Pancreas (tissue), 10 donors: ENCODE data around the gene ZDHHC14. TPM values are rescaled to one million over a fixed set of nuclear protein-coding genes. Genes with fewer than 3 reads are reported as not detected.

ENCODE experiments used
- ATAC-seq, 4 donors: fragments of 200-7000 bp; cut with Tn5 transposase; one replicate each; pipeline versions ENCODE4 v1.8.0 to v1.9.1; 2020; ENCODE audit warnings: mild to moderate bottlenecking in 4 of 4, moderate library complexity in 4 of 4
- DNase-seq, 6 donors: peaks; one replicate each; pipeline ENCODE4 v3.0.0-alpha.2; 2020
- FAIRE-seq: peaks from 2 replicates; lab custom pipeline; 2012; peaks lifted over from hg19 to GRCh38; lab: Jason Lieb, UNC
- H3K27ac ChIP-seq, 4 donors: fragments of 200-600 bp; sonication (generic); 1 replicate in 3 of 4; 2 replicates in 1 of 4; pipeline versions ENCODE4 v1.5.0 to v1.8.0; 2020
- H3K27me3 ChIP-seq, 4 donors: fragments of 200-600 bp; one replicate each; pipeline ENCODE4 v1.8.0; 2021
- H3K36me3 ChIP-seq, 3 donors: fragments of 200-600 bp; sonication (generic) in 1 of 3; one replicate each; pipeline versions ENCODE4 v1.5.0 to v1.8.0; 2020 to 2021
- H3K4me1 ChIP-seq, 3 donors: fragments of 200-600 bp; one replicate each; pipeline ENCODE4 v1.8.0; 2021
- H3K4me3 ChIP-seq, 4 donors: fragments of 200-600 bp; sonication (generic) in 2 of 4; one replicate each; pipeline versions ENCODE4 v1.5.0 to v1.8.0; 2020 to 2021
- H3K9me3 ChIP-seq, 4 donors: fragments of 200-600 bp; one replicate each; pipeline ENCODE4 v1.8.0; 2021
- CTCF ChIP-seq, 4 donors: fragments of 200-600 bp; sonication (generic) in 3 of 4; IDR thresholded peaks; one replicate each; pipeline versions ENCODE4 v1.5.0 to v1.8.0; 2021; ENCODE audit warnings: antibody characterized with exemption in 4 of 4
- WGBS, 2 donors: extraction: QIAGEN DNeasy Blood & Tissue Kit; methylation state at CpG; one replicate each; pipeline ENCODE4 v1.1.7; 2013; 5-methylcytosine and 5-hydroxymethylcytosine counted together
- intact Hi-C, 3 donors: fragments of 100-400 bp; cut with DNase I; formaldehyde crosslinking; loops; one replicate each; pipeline versions ENCODE4 v1.11.1 to v1.14.2; 2022
- polyA plus RNA-seq, 2 donors: library from polyadenylated mRNA; stranded (reverse); fragments of 200-250 nt; gene quantifications; one replicate each; pipeline ENCODE4 v1.2.3, GENCODE V29; 2013
- total RNA-seq, 6 donors: library from RNA; stranded (reverse); fragmentation: NEBNext Ultra II Directional in 4 of 6; extraction: Animal tissue kit (Norgen Biotek cat#: 25700) in 4 of 6; gene quantifications; one replicate each; pipeline versions ENCODE4 v1.2.1 to v1.2.4, GENCODE V29; 2021 to 2023
- donor health status: healthy with polysubstance abuse.
- donor health status: DM: no; HTN: no; CAD: no; lungs with moderate emphysema.
- donor health status: DM: no; HTN: no; CAD: no.
- donor health status: control.
- donor health status: control.
- donor health status: Bipolar disorder and iron deficiency.
- donor health status: DM: yes; HTN: yes; CAD: no.
- donor health status: DM: no; HTN: no; CAD: no.
- donor health status: DM: no; HTN: no; CAD: no.
- donor health status: DM: yes; HTN: yes; CAD: no.

Gene ZDHHC14
- total and polyA plus RNA-seq, 8 donors: 3.1 to 9.9 (median 4.5) TPM

GRCh38 chr6:157551041-157551832 is 170.2 kb downstream of the ZDHHC14 start:
- DNase-seq (no peak), FAIRE-seq (no peak), ATAC-seq (no peak)
- Histone ChIP-seq H3K4me3 (no peak overlapping the region), H3K27me3 (no peaks in the 10 kb centered on the region), H3K4me1 (peaks cover 0 to under 1% (median 0%) of the 10 kb centered on the region in 3 donors), H3K9me3 (no peaks in the 10 kb centered on the region), H3K27ac (no peak overlapping the region), H3K36me3 (no peaks in the 10 kb centered on the region)
- WGBS, 2 donors: 88 to 92% methylated on average over 6 of the region's 6 CpGs
- no peak for TF ChIP-seq CTCF (IDR thresholded peaks at IDR 0.05)
- intact Hi-C loops: no loop called here

- Histone ChIP-seq H3K4me1 (peaks cover 4 to 10% (median 8%) of the 10 kb centered on the region in 3 donors), H3K27ac (no peak overlapping the region), H3K4me3 (no peak overlapping the region), H3K27me3 (no peaks in the 10 kb centered on the region), H3K9me3 (no peaks in the 10 kb centered on the region), H3K36me3 (no peaks in the 10 kb centered on the region)
- DNase-seq (no peak), ATAC-seq (no peak), FAIRE-seq (no peak)
- intact Hi-C loops: no loop called here
- no peak for TF ChIP-seq CTCF (IDR thresholded peaks at IDR 0.05)
- WGBS, 2 donors: 90 to 91% methylated on average over 9 of the region's 9 CpGs
Measured at GRCh38 chr6:157552081-157552747, 171.2 kb downstream of the ZDHHC14 start.

- TF ChIP-seq CTCF (IDR thresholded peaks at IDR 0.05): no peak
- DNase-seq: no peak
- intact Hi-C loops: no loop called here
- H3K27me3 ChIP-seq: no peaks in the 10 kb centered on the region
- no peak for FAIRE-seq
- no peak overlapping the region for H3K27ac ChIP-seq
- no peaks in the 10 kb centered on the region for H3K36me3 ChIP-seq
- peaks cover 5 to 12% (median 11%) of the 10 kb centered on the region in 3 donors for H3K4me1 ChIP-seq
- no peak for ATAC-seq
- H3K9me3 ChIP-seq: no peaks in the 10 kb centered on the region
- H3K4me3 ChIP-seq: no peak overlapping the region
- 82 to 90% methylated on average over 5 of the region's 5 CpGs for WGBS, 2 donors
Measured at GRCh38 chr6:157552820-157553485, 172.0 kb downstream of the ZDHHC14 start.

GRCh38 chr6:157554747-157555146 is 173.8 kb downstream of the ZDHHC14 start:
- no peaks in the 10 kb centered on the region for H3K9me3 ChIP-seq
- no peak for TF ChIP-seq CTCF (IDR thresholded peaks at IDR 0.05)
- H3K27me3 ChIP-seq: no peaks in the 10 kb centered on the region
- ATAC-seq: no peak
- H3K4me1 ChIP-seq: peaks cover 5 to 12% (median 11%) of the 10 kb centered on the region in 3 donors
- intact Hi-C loops: no loop called here
- no peak overlapping the region for H3K27ac ChIP-seq
- no peak for DNase-seq
- no peak for FAIRE-seq
- H3K36me3 ChIP-seq: no peaks in the 10 kb centered on the region
- no peak overlapping the region for H3K4me3 ChIP-seq
- WGBS, 2 donors: 88 to 92% methylated on average over 2 of the region's 2 CpGs
